HUES6 (cell line): ENCODE results near the gene TSPAN18.

Experiments used
- H3K27ac ChIP-seq: 2 replicates; pipeline ENCODE4 v1.7.0; 2013; ENCODE audit warnings: low read depth, mild to moderate bottlenecking, low read length, inconsistent platforms
- H3K27me3 ChIP-seq: 2 replicates; pipeline ENCODE4 v1.6.1; 2013; ENCODE audit warnings: low read length; ENCODE audit not compliant: control insufficient read depth, insufficient read depth
- H3K36me3 ChIP-seq: 2 replicates; pipeline ENCODE4 v1.6.1; 2013; ENCODE audit warnings: low read length; ENCODE audit not compliant: control insufficient read depth, insufficient read depth
- H3K4me1 ChIP-seq: 2 replicates; pipeline ENCODE4 v1.6.1; 2013; ENCODE audit warnings: low read length; ENCODE audit not compliant: control insufficient read depth, insufficient read depth
- H3K4me3 ChIP-seq: 2 replicates; pipeline ENCODE4 v1.5.1; 2013; ENCODE audit warnings: low read depth, low read length
- H3K9ac ChIP-seq: one replicate; pipeline ENCODE4 v1.6.1; 2013; ENCODE audit warnings: mild to moderate bottlenecking, low read length
- H3K9me3 ChIP-seq: 2 replicates; pipeline ENCODE4 v1.6.1; 2013; ENCODE audit warnings: low read depth, low read length; ENCODE audit not compliant: control insufficient read depth, insufficient read depth

TSPAN18 gene

GRCh38 chr11:44726283-44727113 is at the start of gene TSPAN18:
Gene TSPAN18 (plus strand): TSS chr11:44726962. CDS start chr11:44906417, 179,455 bp downstream.
- H3K27ac ChIP-seq = peak within 1 kb of the TSS; percentile 63; the same call in 1 of the 2 replicates
- peaks cover 51% of the 10 kb centered on the region for H3K4me1 ChIP-seq
- peaks cover 31% of the 10 kb centered on the region for H3K27me3 ChIP-seq
- H3K9ac ChIP-seq = peak within 1 kb of the TSS; percentile 77
- no peaks in the 10 kb centered on the region for H3K36me3 ChIP-seq
- no peaks in the 10 kb centered on the region for H3K9me3 ChIP-seq
- peak within 1 kb of the TSS; percentile 90 for H3K4me3 ChIP-seq

GRCh38 chr11:44680982-44681597 is 45.7 kb upstream of the TSPAN18 start:
- H3K9me3 ChIP-seq = no peaks in the 10 kb centered on the region
- H3K9ac ChIP-seq = no peak overlapping the region
- peaks cover 17% of the 10 kb centered on the region for H3K4me1 ChIP-seq
- no peak overlapping the region for H3K4me3 ChIP-seq
- no peaks in the 10 kb centered on the region; the same call in 1 of the 2 replicates for H3K27me3 ChIP-seq
- H3K27ac ChIP-seq = no peak overlapping the region
- no peaks in the 10 kb centered on the region for H3K36me3 ChIP-seq

- no peak overlapping the region for H3K9ac ChIP-seq
- H3K9me3 ChIP-seq = no peaks in the 10 kb centered on the region
- no peaks in the 10 kb centered on the region for H3K36me3 ChIP-seq
- no peak overlapping the region for H3K4me3 ChIP-seq
- peaks cover 5% of the 10 kb centered on the region; the same call in 1 of the 2 replicates for H3K27me3 ChIP-seq
- no peak overlapping the region for H3K27ac ChIP-seq
- peaks cover 17% of the 10 kb centered on the region for H3K4me1 ChIP-seq
Observed at GRCh38 chr11:44681698-44682097, 45.1 kb upstream of the TSPAN18 start.

- Histone ChIP-seq H3K4me1 (peaks cover 16% of the 10 kb centered on the region), H3K9ac (no peak overlapping the region), H3K4me3 (no peak overlapping the region), H3K36me3 (no peaks in the 10 kb centered on the region), H3K27ac (no peak overlapping the region), H3K27me3 (peaks cover 10% of the 10 kb centered on the region), H3K9me3 (peaks cover 7% of the 10 kb centered on the region)
Observed at GRCh38 chr11:44684859-44685281, 41.9 kb upstream of the TSPAN18 start.

- Histone ChIP-seq H3K9me3 (peaks cover 7% of the 10 kb centered on the region), H3K4me3 (no peak overlapping the region), H3K27ac (no peak overlapping the region), H3K27me3 (peaks cover 10% of the 10 kb centered on the region), H3K36me3 (no peaks in the 10 kb centered on the region), H3K4me1 (no peaks in the 10 kb centered on the region; the same call in 1 of the 2 replicates), H3K9ac (no peak overlapping the region)
Observed at GRCh38 chr11:44687388-44687787, 39.4 kb upstream of the TSPAN18 start.

GRCh38 chr11:44689265-44689664 is 37.5 kb upstream of the TSPAN18 start:
- H3K27me3 ChIP-seq = peaks cover 10% of the 10 kb centered on the region
- H3K36me3 ChIP-seq = no peaks in the 10 kb centered on the region
- H3K4me1 ChIP-seq = peaks cover 6% of the 10 kb centered on the region; the same call in 1 of the 2 replicates
- H3K9me3 ChIP-seq = peaks cover 7% of the 10 kb centered on the region
- H3K4me3 ChIP-seq = no peak overlapping the region
- H3K27ac ChIP-seq = no peak overlapping the region
- no peak overlapping the region for H3K9ac ChIP-seq

- Histone ChIP-seq H3K36me3 (no peaks in the 10 kb centered on the region), H3K27ac (no peak overlapping the region), H3K9ac (no peak overlapping the region), H3K27me3 (peaks cover 10% of the 10 kb centered on the region), H3K4me1 (peaks cover 6% of the 10 kb centered on the region; the same call in 1 of the 2 replicates), H3K9me3 (peaks cover 7% of the 10 kb centered on the region), H3K4me3 (no peak overlapping the region)
Observed at GRCh38 chr11:44690651-44691050, 36.1 kb upstream of the TSPAN18 start.

GRCh38 chr11:44692460-44692859 is 34.3 kb upstream of the TSPAN18 start:
- peaks cover 6% of the 10 kb centered on the region; the same call in 1 of the 2 replicates for H3K4me1 ChIP-seq
- H3K27ac ChIP-seq = no peak overlapping the region
- H3K27me3 ChIP-seq = peaks cover 2% of the 10 kb centered on the region; the same call in 1 of the 2 replicates
- no peaks in the 10 kb centered on the region for H3K36me3 ChIP-seq
- peaks cover 7% of the 10 kb centered on the region for H3K9me3 ChIP-seq
- no peak overlapping the region for H3K9ac ChIP-seq
- H3K4me3 ChIP-seq = no peak overlapping the region

- Histone ChIP-seq H3K27ac (no peak overlapping the region), H3K4me1 (peaks cover 6% of the 10 kb centered on the region; the same call in 1 of the 2 replicates), H3K4me3 (no peak overlapping the region), H3K9me3 (peaks cover 7% of the 10 kb centered on the region), H3K36me3 (no peaks in the 10 kb centered on the region), H3K9ac (no peak overlapping the region), H3K27me3 (no peaks in the 10 kb centered on the region)
Observed at GRCh38 chr11:44693654-44694119, 33.1 kb upstream of the TSPAN18 start.

- Histone ChIP-seq H3K27me3 (no peaks in the 10 kb centered on the region), H3K4me1 (peaks cover 8% of the 10 kb centered on the region; the same call in 1 of the 2 replicates), H3K36me3 (no peaks in the 10 kb centered on the region), H3K9ac (no peak overlapping the region), H3K9me3 (peaks cover 2% of the 10 kb centered on the region; the same call in 1 of the 2 replicates), H3K27ac (no peak overlapping the region), H3K4me3 (no peak overlapping the region)
Observed at GRCh38 chr11:44694443-44694842, 32.3 kb upstream of the TSPAN18 start.
